IPS-NIHi7 (cell line): ENCODE measurements around the gene PCP2.

Experiments
- DNase-seq: peaks from one replicate; pipeline ENCODE4 v3.0.0; 2012; ENCODE audit warnings: mixed read lengths; ENCODE audit errors: extremely low spot score

The PCP2 gene

DNA sequence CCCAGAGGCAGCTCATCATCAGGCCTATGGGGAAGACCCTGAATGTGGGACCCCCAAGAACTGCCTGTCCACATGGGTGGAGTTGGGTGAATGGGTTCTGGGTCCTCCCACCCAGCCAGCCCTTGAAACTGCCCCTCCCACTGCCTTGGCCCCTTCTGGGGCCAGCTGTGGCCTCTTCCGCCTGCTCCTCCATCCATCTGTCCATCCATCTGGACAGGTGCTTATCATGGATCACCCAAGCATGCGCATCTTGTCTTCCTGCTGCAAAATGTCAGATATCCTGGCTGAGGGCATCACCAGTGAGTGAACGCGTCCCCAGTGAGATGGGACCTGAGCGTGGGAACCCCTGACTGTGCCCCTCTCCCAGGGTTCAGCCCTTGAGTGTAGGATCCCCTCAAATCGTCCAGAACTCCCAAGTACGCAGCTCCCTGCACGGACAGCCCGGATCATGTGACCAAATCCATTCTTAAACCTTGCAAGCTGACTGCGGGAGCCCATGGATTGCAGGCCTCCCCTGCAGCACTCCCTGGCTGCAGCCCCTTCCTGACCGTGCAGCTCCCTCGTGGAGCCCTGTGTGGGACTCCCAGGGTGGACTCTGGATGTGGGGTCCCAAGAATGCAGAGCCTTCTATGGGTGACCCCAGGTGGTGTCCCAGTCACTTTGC lies 5.4 kb upstream of the PCP2 start:
- no peak for DNase-seq

DNA sequence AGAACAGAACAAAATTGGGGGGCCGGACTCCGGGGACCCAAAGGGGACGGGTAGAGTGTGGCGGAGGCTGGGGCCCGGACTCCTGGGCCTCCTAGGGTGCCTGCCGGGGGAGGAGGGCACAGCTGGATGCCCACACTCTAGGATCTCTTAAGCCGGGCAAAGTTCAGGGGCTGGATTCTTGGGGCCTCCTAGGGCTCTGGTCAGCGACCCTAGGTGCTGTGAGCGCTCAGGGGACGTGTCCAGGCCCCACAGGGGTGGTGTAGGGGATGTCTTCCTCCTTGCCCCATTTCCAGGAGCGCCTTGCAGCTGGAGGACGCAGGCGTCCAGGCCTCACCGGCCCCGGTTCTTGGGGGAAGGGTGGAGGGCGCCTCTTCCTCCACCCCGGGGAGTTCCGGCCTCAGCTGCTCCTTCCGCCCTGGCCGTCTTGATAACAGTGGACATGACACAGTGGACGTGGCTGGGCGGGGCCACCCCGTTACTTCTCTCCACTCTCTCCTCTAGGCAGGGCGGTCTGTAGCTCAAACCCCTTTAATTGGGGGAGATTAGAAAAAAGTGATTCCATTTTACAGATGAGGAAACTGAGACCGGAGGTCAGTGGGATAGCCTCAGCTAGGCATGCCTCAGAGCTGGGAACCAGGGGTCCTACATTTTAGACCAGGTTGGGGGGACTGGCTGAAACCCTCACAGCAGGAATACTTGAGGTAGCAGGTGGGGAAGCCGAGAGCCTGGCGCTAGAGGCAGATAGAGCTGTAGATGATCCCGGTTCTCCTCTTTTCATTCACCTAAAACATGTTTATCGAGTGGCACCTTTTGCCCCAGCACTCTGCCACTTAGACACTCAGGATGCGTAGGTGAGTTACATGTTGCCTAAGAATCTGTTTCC lies 4.1 kb upstream of the PCP2 start:
- no peak for DNase-seq

DNA sequence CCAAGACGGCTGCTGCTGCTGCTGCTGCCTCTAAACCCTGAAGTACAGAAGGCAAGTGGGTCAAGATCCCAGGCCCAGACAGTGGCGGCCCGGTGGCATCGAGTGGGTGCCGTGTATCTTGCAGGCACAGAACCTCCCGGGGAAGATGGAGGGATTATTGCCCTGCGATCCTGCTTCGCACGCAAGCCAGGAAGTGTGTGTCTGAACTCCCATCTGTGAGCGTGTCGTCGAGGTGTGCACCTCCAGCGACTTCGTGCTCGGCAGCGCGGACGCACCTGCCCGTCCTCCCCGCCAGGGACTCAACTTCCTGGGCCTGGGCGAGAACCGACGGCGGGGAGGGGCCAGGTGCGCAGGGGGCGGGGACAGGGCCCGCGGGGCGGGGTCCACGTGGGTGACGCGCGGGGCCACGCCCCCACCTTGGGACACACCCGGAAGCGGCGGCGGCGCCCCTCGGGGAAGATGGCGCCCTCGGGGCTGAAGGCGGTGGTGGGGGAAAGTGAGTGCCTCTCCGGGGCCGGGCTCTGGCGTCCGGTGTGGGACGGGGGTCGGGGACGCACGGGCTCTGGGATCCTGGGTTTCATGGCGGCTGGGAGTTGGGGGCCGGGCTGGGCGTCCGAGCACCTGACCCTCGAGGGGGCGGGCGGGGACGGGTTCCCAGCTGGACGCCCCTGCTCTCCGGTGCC lies 3.3 kb upstream of the PCP2 start, which contains the start of gene STXBP2:
Gene STXBP2, plus strand, starts transcription at position 420 of the 683 bp plus-strand sequence. Its CDS starts 40 bp downstream, at position 460.
- DNase-seq: peak; percentile 97

DNA sequence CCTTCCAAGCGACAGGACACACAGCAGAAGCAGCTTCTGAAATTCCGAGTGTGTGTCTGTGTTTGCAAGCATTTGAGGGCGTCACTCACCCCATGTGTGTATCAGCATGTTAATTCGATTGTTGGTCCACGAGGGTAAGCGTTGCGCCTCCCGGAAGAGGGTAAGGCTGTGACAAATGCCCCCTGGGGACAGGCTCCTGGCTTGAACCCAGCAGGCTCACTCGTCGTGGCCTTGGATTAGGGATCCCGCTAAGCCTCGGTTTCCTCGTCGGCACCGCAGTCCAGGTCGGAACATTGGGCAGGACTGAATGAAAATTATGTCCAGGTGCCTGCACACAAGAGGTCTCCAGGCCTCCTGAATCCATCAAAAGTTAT lies 2.8 kb upstream of the PCP2 start:
- DNase-seq: no peak

DNA sequence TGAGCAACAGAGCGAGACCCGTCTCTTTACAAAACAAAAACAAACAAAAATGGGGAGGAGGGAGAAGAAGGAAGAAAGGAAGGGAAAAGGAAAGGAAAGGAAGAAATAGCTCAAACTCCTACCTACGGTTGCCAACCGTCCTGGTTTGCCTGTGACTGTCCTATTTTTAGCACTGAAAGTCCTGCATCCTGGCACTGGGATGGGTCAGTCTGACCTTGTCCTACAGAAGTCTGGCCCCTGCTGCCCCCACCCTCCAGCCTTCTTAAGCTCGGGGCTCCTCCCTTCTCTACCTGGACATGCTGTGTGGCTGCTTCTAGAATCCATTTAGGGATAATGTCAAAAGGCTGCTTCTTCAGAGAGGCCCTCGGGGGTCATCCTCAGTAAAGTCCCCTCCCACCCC lies 2.2 kb upstream of the PCP2 start:
- DNase-seq: no peak

DNA sequence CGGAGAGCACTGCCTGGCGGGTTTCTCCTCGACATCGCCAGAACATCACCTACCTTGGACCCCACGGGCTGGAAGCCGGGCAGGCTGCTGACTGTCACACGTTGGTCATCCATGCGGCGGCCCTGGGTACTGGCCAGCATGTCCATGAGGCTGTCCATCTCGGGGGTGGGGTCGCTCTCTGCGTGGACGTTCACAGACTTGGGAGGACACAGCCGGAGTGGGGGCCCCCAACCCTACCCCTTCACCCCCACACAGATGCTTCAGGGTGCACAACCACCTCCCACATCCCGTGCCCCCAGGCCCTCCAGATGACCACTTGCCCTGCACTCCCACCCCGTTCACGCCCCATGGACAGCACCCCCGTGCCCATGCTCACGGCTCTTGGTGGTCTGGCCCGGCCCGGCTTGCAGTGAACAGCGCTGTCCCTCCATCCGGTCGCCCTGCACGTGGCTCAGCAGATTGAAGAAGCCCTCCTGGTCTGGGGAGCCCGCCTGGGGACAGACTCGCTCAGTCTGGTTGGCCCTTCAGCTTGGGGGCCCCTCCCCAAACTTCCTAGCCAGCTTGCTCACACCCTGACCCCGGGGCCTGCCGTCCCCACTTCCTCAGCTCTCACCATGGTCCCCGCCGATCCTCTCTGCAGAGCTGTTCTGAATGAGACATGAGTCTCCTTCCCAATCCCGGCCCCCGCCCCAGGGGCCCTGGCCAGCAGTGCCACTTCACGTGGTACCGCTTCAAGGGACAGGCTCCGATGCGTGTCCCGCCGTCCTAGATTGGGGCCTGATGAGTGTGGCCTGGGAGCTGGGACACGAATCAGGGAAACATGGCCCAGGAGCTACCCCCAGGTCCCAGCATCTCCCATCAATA lies 947 bp downstream of the PCP2 start:
- DNase-seq: no peak

DNA sequence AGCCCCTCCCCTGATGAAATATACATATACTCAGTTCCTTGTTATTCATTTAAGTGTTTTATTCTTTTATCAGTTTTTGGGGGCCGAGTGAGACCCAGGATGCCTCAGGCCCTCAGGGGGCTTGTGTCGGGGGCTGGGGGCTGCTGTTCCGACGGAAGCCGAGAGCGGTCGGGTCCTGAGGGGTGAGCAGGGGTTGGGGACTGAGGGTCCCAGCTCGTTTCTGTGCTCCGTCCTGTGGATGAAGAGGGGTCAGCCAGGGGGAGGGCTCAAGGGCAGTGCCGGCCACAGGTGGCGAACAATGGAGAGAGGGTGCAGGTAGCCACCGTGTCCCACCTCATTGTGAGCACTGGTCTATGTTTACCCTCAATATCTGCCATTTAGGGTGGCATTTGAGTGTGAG lies 1.9 kb downstream of the PCP2 start:
- DNase-seq: no peak

DNA sequence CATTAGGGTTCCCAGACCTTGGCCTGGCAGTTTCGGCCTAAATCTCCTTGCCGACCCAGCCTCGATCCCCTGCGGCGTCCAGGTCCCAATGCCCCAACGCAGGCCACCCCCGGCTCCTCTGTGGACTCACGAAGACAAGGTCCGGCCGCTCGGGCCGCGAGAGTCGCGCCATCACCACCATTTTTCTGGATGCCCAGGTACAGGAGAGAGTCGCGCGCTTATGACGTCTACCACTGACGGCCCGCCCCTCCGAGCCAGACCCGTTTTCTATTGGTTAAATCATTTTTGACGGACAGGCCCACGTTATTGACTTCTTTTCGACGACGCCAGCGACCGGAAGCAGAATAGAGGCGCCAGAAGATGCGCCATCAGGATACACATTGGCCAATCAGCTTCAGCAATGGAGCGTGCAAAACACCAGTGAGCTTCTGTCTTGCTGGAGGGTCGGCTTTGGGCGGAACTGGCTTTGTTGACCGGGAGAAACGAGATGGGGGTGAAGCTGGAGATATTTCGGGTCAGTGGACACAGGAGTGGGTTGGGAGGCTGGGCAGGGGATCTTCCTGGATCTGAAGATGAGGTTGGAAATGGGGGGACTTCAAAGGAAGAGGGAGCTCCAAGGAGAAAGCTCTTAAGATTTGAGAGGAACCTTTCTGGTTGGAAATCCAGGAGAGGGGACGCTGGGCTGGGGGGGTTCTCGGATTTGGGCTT lies 4.0 kb downstream of the PCP2 start, which contains the start of the genes PET100 and XAB2:
Gene PET100, plus strand, starts transcription at position 447 of the 708 bp plus-strand sequence. Its CDS starts 41 bp downstream, at position 488.
Gene XAB2, minus strand, starts transcription at position 199 of the 708 bp plus-strand sequence. Its CDS starts 18 bp downstream, at position 181.
- peak; percentile 99 for DNase-seq

DNA sequence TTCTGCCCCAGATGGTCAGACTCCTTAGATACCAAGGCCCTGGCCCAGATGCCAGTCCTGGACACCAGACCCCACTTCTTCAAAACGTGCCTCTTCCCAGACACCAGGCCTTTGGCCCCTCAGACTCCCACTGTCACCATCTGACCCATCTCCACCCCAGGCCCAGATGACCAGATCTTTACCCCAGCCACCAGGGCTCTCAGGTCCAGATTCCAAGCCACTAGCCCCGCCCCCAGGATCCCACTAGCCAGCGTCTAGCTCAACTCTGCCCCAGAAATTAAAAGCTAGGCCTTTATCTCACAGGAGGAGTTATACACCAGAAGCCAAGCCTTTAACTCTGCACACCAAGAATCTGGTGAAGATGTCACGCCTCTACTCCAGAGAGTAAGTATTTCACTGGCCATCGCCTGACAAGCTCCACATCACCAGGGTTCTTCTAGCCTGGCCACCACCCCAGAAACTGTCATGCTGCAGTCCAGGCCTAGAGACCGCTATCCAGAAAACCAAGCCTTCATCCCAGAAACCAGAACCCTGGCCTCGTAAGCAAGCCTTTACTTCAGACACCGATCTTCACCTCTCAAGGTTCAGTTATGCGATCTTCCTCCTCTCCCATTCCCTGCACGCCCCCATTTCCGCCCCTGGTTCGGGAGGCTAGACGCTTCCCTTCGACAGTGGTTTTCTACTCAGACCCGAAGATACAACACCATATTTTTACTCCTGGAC lies 4.8 kb downstream of the PCP2 start:
- no peak for DNase-seq

DNA sequence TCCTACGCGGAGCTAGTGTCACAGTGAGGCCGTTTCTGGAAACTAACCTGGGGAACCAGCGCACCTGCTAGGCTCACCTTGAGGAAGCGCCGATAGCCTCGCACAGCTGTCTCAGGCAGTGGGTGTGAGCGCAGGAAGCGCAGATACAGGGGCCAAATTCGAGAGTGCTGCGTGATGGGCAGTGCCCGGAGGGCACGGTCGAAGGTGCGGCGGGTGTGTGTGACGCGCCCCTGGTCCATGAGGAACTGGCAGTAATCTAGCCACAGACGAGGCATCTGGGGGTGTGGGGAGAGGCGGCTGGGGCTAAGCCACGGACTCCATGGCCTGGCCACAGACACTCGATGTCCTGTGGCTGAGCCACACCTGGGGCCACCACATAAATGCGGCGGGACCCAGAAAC lies 6.4 kb downstream of the PCP2 start:
- no peak for DNase-seq

DNA sequence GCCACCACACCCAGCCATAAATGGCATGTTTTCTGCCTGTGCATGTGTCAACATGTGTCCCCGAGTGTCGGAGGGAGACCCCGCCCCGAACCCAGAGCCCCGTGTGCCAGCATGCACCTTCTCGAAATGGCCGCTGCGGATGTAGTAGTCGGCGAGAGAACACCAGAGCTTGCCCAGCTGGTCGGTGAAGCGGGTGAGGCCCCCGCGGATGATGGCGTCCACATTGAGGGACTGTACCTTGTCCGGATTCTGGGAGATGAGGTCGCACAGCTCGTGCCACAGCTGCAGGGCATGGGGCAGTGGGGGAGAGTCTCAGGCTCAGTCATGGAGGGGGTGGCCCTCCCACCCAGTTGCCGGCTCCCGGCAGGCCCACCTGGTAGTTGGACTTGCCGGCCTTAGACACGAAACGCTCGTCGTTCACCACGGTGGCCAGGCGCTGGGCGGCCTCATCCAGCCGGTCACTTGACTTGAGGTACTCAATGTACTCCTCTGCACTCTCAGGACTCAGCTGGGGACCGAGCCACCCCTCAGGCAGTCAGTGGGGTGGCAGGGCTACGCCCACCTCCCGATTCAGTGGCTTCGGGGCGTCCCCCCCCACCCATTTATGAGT lies 7.7 kb downstream of the PCP2 start:
- DNase-seq: no peak

DNA sequence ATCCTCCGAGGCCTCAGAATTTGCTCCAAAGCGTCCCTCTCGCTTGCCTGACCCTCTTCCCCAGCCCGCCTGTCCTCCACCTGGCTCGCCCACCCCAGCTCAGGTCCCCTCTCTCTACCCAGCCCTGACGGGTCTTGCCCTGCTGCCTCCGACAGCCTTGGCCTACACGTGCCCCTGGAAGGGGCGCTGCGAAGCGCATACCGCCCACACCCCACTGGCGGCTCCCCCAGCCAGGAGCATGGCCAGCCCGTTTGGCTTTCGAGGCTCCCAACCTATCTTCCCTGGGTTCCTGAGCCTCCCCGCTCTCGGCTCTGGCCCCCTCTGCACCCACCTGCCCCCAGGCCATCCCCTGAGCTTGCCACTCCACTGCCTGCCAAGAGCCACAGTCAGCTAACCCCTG lies 8.7 kb downstream of the PCP2 start:
- no peak for DNase-seq

DNA sequence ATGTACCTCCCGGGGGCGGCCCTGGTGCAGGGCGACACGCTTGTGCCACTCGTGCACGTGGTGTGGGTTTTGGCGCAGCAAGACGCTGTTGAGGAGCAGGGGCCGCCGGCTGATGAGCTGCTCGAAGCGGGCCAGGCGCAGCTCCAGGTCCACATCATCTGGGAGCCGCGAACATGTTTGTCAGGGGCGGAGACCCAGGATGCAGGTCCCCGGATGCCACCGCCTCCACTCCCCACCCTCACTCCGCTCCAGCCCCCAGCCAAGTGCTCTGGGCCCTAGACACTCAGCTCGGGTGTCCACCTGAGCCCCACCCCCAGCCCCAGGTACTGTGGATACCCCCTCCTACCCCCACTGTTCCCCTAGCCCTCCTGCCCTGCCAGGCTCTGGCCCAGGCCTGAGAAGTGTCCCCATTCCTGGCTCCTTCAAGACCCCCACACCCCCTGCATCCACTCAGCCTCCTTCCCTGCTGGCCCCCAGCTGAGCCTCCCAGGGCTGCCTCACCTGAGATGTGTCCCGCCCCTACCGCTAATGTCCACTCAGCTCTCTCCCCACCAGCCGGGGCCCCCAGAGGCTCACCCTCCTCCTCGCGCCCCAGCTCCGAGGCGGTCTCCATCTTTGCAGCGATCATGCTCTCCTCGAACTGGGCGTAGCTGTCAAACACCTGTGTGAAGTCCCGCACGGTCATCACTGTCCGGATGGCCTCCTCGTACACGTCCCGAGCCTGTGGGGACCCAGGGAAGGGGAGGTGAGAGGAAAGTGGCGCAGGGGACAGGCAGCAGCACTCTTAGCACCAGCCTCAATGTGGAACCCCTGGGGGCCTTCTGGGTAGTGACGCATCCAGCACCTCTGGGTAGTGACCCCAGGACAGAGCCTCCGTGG lies 9.6 kb downstream of the PCP2 start:
- DNase-seq: no peak

DNA sequence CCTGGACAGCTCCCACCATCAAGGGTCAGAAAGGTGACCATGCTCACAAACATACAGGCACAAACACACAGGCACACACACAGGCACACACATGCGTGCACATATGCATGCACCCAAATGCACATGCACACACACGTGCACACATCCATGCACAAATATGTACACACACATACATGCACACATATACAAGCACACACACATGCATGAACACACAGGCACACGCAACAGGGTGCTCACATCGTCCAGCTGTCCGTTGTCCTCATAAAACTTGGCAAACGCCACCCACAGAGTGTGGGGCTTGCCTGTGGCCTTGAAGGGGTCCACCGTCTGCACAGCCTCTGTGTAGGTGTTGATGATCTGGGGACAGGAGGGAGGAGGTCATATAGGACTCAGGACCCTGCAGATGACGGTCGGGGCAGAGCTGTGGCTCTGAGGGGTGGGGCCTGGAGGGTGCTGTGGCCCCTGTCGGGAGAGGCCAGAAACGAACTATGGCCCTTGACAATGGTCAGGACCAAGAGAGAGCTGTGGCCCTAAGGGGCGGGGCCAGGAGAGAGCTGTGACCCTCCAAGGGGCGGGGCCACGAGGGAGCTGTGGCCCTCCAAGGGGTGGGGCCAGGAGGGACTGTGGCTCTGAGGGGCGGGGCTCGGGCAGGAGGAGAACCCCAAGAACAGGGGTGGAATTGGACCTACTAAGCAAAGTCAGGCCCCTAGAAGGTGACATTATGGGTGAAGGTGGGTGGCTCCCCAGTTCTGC lies 10.4 kb downstream of the PCP2 start:
- DNase-seq: peak; percentile 84

DNA sequence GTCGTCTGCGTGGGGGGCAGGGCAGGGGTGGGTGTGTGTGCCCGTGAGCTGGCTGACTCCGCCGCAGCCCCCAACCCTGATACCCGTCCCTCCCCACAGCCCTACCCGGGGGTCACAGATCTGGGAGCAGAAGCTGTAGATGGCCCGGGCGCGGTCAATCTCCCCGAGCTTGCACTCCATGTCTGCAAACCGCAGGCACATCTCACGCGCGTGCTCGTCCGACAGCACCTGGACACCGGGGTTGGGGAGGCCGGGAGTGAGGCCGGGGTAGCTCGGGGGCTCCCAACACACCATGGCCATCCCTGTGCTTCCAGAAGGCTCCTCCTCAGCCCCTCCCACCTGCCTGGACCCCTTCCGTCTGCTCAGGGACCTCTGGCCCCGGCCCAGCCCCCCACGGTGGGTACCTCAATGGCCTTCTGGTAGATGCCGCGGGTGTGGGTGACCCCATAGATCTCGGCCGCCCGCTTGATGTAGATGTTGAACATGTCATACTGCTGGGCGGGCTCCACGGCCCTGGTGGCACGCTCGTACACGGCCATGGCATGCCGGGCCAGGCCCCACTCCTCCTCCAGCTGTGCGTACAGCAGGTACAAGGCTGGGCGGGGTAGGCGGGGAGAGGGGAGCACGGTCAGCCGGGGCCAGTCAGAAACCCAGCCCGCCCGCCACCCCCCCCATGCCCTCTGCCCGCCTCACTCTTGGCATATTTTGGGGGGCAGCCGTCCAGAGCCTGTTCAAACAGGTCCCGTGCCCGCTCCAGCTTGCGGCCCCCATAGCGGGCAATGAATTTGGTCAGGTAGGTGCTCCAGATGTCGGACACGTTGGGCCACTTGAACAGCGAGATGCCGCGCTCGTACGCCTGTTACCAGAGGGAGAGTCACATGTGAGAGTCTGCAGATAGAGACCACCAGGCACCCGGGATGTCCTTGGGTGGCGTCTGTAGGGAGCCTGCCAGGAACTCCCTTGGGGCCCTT lies 12.8 kb downstream of the PCP2 start:
- DNase-seq: no peak

DNA sequence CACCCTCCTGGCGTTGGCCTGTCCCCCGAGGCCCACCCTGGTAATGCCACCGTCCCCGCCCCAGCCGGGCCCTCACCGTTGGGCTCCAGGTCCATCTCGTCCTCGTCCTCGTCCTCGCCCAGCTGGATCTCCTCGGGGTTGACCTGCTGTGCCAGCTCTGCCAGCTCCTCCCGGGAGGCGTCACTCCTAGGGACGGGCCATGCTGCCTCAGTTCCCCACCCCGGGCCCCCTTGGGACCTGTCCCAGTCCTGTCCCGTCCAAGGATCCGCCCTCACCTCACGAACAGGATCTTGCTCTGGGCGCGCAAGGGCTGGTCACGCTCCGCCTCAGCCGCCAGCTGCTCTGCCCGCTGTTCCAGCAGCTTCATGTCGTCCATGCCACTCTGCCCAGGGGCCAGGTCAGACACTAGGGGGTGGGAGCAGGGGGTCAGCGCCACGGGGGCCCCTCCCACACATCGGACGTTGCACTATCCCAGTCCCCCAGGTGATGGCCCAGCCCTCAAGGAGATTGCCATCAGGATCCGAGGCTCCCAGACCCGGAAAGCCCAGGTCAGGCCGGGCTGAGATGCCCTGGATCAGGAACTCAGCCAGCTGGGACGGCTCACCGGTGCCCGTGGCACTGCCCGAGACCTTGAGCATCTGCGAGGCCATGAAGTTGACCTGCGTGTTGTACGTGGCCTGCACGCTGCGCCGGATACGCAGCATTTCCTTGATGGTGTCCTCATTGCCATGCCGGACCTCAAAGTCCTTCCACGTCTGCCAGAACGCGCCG lies 13.7 kb downstream of the PCP2 start:
- DNase-seq: no peak
